DLD1 (cell line): ENCODE results near the gene STAG2.
"Not testable (repeated sequence)": the region's sequence is repeated elsewhere in the genome, so short reads cannot be mapped to it uniquely, and the experiment has no call there.

Source experiments
- in situ Hi-C: cut with HindIII; loops from 2 replicates; pipeline ENCODE4 v1.10.0; 2017; ENCODE audit warnings: low sequenced_read_pairs

The STAG2 gene

GRCh38 chrX:123961268-123962005, at the start of gene STAG2:
Gene STAG2 (plus strand): TSS chrX:123961706. CDS start chrX:124022628, 60,922 bp downstream.
- in situ Hi-C loops = no loop called here

- in situ Hi-C loops = no loop called here
Measured at GRCh38 chrX:123917069-123917468, 44.4 kb upstream of the STAG2 start.

GRCh38 chrX:123918106-123918721, 43.3 kb upstream of the STAG2 start:
- in situ Hi-C loops = no loop called here

GRCh38 chrX:123920105-123920785, 41.3 kb upstream of the STAG2 start:
- in situ Hi-C loops = no loop called here

- in situ Hi-C loops = no loop called here
Measured at GRCh38 chrX:123923211-123923610, 38.3 kb upstream of the STAG2 start.

- in situ Hi-C loops = no loop called here
Measured at GRCh38 chrX:123924186-123924585, 37.3 kb upstream of the STAG2 start.

GRCh38 chrX:123927845-123928244, 33.7 kb upstream of the STAG2 start:
- in situ Hi-C loops = no loop called here

GRCh38 chrX:123932055-123932454, 29.5 kb upstream of the STAG2 start:
- in situ Hi-C loops = not testable (repeated sequence)

GRCh38 chrX:123943074-123943473, 18.4 kb upstream of the STAG2 start:
- in situ Hi-C loops = no loop called here

GRCh38 chrX:123943488-123943887, 18.0 kb upstream of the STAG2 start:
- in situ Hi-C loops = no loop called here

- in situ Hi-C loops = no loop called here
Measured at GRCh38 chrX:123949846-123950245, 11.7 kb upstream of the STAG2 start.

GRCh38 chrX:123959281-123960063, 2.0 kb upstream of the STAG2 start:
- in situ Hi-C loops = no loop called here

- in situ Hi-C loops = no loop called here
Measured at GRCh38 chrX:123960956-123961267, 594 bp upstream of the STAG2 start.

GRCh38 chrX:123962006-123962467, 531 bp downstream of the STAG2 start:
- in situ Hi-C loops = no loop called here

- in situ Hi-C loops = no loop called here
Measured at GRCh38 chrX:123962794-123963373, 1.4 kb downstream of the STAG2 start.

GRCh38 chrX:123964156-123964834, 2.8 kb downstream of the STAG2 start:
- in situ Hi-C loops = no loop called here

- in situ Hi-C loops = no loop called here
Measured at GRCh38 chrX:123965712-123966111, 4.2 kb downstream of the STAG2 start.

GRCh38 chrX:123967497-123967896, 6.0 kb downstream of the STAG2 start:
- in situ Hi-C loops = no loop called here

GRCh38 chrX:123968383-123969050, 7.0 kb downstream of the STAG2 start:
- in situ Hi-C loops = no loop called here

GRCh38 chrX:123971982-123972381, 10.5 kb downstream of the STAG2 start:
- in situ Hi-C loops = no loop called here
